GM10248 (cell line): ENCODE measurements around the gene AUP1.
A peak's percentile ranks its signal among the peaks of the same experiment; 100 is the strongest.

ENCODE experiments used
- CTCF ChIA-PET: fragments of 300-600 bp; sonication (Branson Sonifier 250); formaldehyde crosslinking; extraction: SDS; loops from one replicate; lab custom pipeline; 2021; ENCODE audit warnings: antibody characterized with exemption; lab: Yijun Ruan, JAX
- POLR2A ChIA-PET: fragments of 350-650 bp; sonication (Branson Sonifier 250); formaldehyde crosslinking; extraction: SDS; loops from one replicate; lab custom pipeline; 2020; ENCODE audit warnings: antibody characterized with exemption; lab: Yijun Ruan, JAX
- DNase-seq: peaks from one replicate; pipeline ENCODE4 v3.0.0; 2012; ENCODE audit errors: extremely low spot score
- TF ChIP-seq, protein P1 (sequence below): IDR thresholded peaks from 2 replicates; pipeline ENCODE4 v1.5.1; 2012; ENCODE audit warnings: mild to moderate bottlenecking, low read depth; ENCODE audit errors: extremely low read depth, missing control alignments, control extremely low read depth

Gene AUP1

DNA sequence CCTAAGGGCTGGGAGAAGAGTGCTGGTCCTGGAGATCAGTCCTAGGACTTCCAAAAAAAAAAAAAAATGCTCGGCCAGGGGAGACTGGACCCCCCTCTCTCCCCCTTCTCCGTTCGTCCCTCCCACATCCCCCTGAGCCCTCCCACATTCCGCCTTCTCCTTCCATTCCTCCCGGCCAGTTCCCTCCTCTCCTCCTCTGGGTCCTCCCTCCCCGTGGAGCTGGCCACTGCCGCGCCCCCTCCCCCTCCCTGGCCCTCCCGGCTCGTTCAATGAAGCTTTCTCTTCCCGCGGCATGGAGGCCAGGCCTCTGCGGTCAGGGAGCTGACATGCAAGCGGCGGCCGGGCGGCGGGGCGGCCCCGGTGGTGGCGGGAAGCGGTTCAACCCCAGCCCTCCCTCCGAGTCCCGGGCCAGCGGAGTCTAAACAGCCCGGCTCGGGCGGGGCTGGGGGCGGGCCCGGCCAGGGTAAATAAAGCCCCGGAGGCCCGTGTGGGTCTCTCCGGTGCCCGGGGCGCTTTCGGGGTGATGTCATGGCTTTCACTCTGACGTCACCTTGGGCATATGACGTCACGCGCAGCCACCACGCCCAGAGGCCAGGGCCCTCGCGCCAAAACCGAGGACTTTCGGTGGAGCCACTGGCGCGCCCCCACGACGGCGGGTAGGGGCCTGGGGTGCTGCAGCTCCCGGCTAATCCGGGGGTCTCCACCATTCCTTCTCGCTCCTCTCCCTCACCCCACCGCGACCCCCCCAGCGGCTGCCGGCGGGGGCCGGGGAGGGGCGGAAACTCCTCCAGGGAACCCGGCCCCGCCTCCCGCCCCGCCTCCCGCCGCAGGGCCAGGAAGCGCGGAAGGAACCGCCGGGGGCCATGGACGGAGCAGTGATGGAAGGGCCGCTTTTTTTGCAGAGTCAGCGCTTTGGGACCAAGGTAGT lies 24.6 kb upstream of the AUP1 start, which contains the start of the genes DOK1 and LOXL3:
Gene DOK1 (plus strand): TSS at position 829 of the 928 bp plus-strand sequence. CDS start 35 bp downstream, at position 864.
Gene LOXL3 (minus strand): TSS at position 51 of the 928 bp plus-strand sequence. CDS start 1,308 bp downstream, outside the sequence.
- POLR2A ChIA-PET: interaction anchor here (0.6 to 0.7 kb wide), 2 partner anchors 100 to 424 kb away, joined by 4 to 8 read pairs; no protein-coding TSS in a partner anchor
- TF ChIP-seq, protein P1, sequence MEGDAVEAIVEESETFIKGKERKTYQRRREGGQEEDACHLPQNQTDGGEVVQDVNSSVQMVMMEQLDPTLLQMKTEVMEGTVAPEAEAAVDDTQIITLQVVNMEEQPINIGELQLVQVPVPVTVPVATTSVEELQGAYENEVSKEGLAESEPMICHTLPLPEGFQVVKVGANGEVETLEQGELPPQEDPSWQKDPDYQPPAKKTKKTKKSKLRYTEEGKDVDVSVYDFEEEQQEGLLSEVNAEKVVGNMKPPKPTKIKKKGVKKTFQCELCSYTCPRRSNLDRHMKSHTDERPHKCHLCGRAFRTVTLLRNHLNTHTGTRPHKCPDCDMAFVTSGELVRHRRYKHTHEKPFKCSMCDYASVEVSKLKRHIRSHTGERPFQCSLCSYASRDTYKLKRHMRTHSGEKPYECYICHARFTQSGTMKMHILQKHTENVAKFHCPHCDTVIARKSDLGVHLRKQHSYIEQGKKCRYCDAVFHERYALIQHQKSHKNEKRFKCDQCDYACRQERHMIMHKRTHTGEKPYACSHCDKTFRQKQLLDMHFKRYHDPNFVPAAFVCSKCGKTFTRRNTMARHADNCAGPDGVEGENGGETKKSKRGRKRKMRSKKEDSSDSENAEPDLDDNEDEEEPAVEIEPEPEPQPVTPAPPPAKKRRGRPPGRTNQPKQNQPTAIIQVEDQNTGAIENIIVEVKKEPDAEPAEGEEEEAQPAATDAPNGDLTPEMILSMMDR: no peak
- DNase-seq: peak; percentile 90
- CTCF ChIA-PET: interaction anchor here (1.2 to 3.8 kb wide), 3 partner anchors 12 to 23 kb away, joined by 3 to 26 read pairs (median 7); no protein-coding TSS in a partner anchor

DNA sequence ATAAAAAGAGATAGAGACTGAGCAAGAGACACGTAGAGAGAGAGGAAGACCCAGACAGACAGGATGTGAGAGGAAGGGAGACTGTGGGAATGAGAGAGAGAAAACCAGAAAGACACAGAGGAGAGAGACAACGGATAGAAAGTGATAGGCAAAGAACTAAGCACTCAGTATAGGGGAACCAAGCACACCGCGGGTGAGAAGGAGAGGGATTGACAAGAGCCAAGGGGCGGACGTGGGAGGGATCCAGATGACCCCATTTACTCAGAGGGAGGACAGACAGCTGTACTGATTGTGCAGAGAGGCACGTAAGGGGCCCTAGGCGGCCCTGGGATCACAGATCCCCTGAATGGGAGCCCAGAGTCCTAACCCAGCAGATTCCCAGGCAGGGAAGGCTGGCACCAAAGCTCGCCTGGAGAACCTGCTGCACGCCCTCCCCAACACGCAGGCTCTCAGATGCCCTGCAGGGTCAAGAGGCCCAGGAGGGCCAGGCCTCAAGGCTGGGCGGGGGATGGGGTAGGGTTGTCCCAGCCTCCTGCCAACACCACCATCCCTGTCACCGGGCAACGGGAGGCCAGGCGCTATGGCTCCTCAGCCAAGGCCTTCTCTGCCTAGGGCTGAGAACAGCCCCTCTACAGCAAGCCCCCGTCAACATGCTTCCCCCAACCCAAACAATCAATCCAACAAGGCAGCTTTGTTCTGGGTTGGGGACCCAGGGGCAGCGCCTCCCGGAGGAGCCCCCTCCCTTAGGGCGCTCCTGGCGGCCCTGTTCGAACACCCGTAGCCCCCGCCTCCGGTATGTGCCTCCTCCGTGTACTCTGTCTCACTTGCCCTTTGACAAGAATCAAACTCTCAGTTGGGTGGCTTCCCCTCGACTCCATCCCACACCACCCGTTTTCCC lies 23.7 kb upstream of the AUP1 start:
- ChIA-PET CTCF (interaction anchor here (1.5 to 3.2 kb wide), 2 partner anchors 14 to 32 kb away, joined by 5 to 14 read pairs; no protein-coding TSS in a partner anchor), POLR2A (no interaction called here)
- peak; percentile 61 for DNase-seq
- TF ChIP-seq, protein P1: no peak

DNA sequence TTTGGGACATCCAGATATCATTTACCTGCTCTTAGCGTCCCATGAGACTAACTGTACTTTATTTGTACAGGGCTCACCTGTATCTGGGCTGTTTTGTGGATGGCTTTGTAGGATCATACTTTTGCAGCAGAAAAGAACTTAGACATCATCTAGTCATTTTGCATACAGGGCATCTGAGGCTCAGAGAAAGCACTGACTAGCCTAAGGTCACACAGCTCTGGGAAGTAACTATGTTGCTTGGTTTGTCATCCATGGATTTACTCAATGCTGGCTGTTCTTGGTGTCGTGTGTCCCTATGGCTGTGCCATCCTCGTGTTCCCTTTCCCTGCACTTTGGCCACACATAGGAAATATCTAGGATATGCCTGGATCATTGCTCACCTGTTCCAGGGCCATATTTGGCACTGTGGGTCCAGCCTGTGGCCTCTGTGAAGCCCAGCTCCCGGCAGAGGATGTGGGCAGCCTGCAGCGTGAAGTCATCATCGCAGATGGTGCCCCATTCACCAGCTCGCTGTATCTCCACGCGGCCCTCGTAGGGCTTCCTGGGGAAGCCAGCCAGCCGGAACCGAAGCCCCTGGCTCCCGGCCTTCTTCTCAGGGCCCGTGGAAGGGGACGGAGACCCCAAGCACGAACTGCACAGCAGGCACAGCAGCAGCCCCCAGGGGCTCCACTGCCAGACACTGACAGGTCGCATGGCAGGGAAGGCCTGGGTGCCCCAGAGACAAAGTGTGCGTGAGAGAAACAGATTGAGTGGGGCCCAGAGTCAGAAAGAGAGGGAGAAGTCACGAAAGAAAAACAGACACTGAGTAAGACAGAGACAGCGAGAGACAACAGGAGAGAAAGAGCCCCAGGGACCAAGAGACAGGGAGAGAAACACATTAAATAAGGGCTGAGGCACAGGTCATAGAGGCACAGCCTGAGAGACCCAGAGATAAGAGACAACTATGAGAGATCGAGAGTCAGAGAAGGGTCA lies 22.7 kb upstream of the AUP1 start:
- CTCF ChIA-PET: interaction anchor here (1.4 to 3.2 kb wide), 6 partner anchors 13 to 36 kb away, joined by 4 to 16 read pairs (median 6); partner anchors contain the start of genes AUP1 and HTRA2
- POLR2A ChIA-PET: no interaction called here
- peak; percentile 49 for DNase-seq
- TF ChIP-seq, protein P1: no peak

DNA sequence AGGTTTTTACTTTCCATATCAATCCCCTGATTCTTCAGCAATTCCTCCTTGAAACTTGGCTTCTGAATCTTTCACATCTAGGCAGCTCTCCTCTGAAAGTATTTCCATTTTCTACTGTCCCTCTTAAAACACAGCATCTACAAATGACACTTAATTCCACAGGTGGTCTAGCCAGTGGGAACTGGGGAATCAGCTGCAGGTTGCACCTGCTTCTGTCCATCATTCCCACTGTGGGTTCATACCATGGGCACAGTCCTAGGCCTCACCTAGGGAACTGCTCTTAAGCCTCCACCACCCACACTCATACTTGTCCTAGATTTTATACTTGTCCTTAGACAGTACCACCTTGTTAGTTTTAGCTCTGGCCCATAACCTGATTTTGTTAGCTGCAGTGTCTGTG lies 22.0 kb upstream of the AUP1 start:
- CTCF ChIA-PET: interaction anchor here (1.4 to 3.2 kb wide), 7 partner anchors 12 to 37 kb away, joined by 4 to 16 read pairs (median 8); partner anchors contain the start of genes AUP1 and HTRA2
- no peak for DNase-seq
- TF ChIP-seq, protein P1: no peak
- POLR2A ChIA-PET: no interaction called here

DNA sequence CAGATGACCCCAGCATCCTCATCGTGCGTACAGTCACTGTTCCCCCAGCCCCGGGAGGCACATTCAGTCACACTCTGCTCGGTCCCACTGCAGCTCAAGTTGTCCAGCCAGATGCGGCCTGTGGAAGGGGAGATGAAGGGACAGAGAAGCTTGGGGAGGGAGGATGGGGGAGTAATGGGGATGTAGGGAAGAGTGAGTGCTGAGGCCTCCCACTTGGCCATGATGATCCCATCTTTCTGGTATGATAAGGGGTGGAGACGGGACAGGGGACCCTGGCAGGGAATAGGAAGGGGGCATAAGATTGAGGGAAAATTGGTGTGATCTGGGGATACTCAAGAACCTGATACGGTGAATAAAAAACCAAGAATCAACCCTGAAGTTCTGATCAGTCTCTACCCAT lies 20.7 kb upstream of the AUP1 start:
- CTCF ChIA-PET: interaction anchor here (1.2 to 3.2 kb wide), 8 partner anchors 11 to 78 kb away, joined by 3 to 16 read pairs (median 6); partner anchors contain the start of genes AUP1, HTRA2 and MRPL53
- POLR2A ChIA-PET: interaction anchor here (0.9 to 1.0 kb wide), 2 partner anchors 11 to 20 kb away, joined by 3 read pairs; no protein-coding TSS in a partner anchor
- TF ChIP-seq, protein P1: no peak
- DNase-seq: no peak
